GM23338 (cell line): ENCODE results near the gene HMGCL. TPM values are rescaled to one million over a fixed set of nuclear protein-coding genes. Genes with fewer than 3 reads are reported as not detected.

Source experiments
- ATAC-seq: fragments of 200-7000 bp; cut with Tn5 transposase; 3 replicates; pipeline ENCODE4 v1.9.1; 2020
- DNase-seq: peaks from one replicate; pipeline ENCODE4 v3.0.0-alpha.2; 2015; ENCODE audit warnings: low spot score
- H2AFZ ChIP-seq: fragments of 200-600 bp; sonication (generic); 2 replicates; pipeline ENCODE4 v1.8.0; 2016; ENCODE audit warnings: antibody characterized with exemption, mild to moderate bottlenecking, moderate library complexity
- H3F3A ChIP-seq: fragments of 200-600 bp; sonication (generic); replicated peaks from 2 replicates; pipeline ENCODE4 v1.8.0; 2017; ENCODE audit warnings: antibody characterized with exemption, mixed run types, low read depth
- H3K27ac ChIP-seq: fragments of 200-600 bp; sonication (generic); 2 replicates; pipeline ENCODE4 v1.6.1; 2016; ENCODE audit warnings: low read depth
- H3K27me3 ChIP-seq: fragments of 200-600 bp; sonication (generic); 2 replicates; pipeline ENCODE4 v1.8.0; 2016; ENCODE audit warnings: mild to moderate bottlenecking, mixed run types, moderate library complexity; ENCODE audit not compliant: insufficient read depth
- H3K36me3 ChIP-seq: fragments of 200-600 bp; sonication (generic); 2 replicates; pipeline ENCODE4 v1.8.0; 2016; ENCODE audit warnings: mild to moderate bottlenecking; ENCODE audit not compliant: insufficient read depth
- H3K4me1 ChIP-seq: fragments of 200-600 bp; sonication (generic); 2 replicates; pipeline ENCODE4 v1.8.0; 2016; ENCODE audit warnings: mild to moderate bottlenecking, moderate library complexity; ENCODE audit not compliant: insufficient read depth
- H3K4me2 ChIP-seq: fragments of 200-600 bp; sonication (generic); 2 replicates; pipeline ENCODE4 v1.7.1; 2017; ENCODE audit warnings: mixed run types
- H3K4me3 ChIP-seq: fragments of 200-600 bp; sonication (generic); 2 replicates; pipeline ENCODE4 v1.6.1; 2016; ENCODE audit warnings: mixed run types
- H3K79me2 ChIP-seq: fragments of 200-600 bp; sonication (generic); replicated peaks from 2 replicates; pipeline ENCODE4 v1.8.0; 2017; ENCODE audit warnings: mild to moderate bottlenecking; ENCODE audit not compliant: insufficient read depth
- H3K9me2 ChIP-seq: fragments of 200-600 bp; sonication (generic); 2 replicates; pipeline ENCODE4 v1.8.0; 2017; ENCODE audit not compliant: insufficient read depth
- H4K20me1 ChIP-seq: fragments of 200-600 bp; sonication (generic); replicated peaks from 2 replicates; pipeline ENCODE4 v1.8.0; 2017; ENCODE audit warnings: mild to moderate bottlenecking; ENCODE audit not compliant: insufficient read depth
- H3K27ac Mint-ChIP-seq: 2 replicates; pipeline ENCODE4 v1.8.0; 2020; ENCODE audit warnings: inconsistent platforms, mild to moderate bottlenecking, moderate library complexity, mixed read lengths
- H3K27me3 Mint-ChIP-seq: 3 replicates; pipeline ENCODE4 v1.8.0; 2022; ENCODE audit warnings: low read depth, mild to moderate bottlenecking, moderate library complexity, mixed read lengths, inconsistent platforms; ENCODE audit not compliant: insufficient read depth, poor library complexity
- H3K36me3 Mint-ChIP-seq: 3 replicates; pipeline ENCODE4 v1.8.0; 2021; ENCODE audit warnings: low read depth, mild to moderate bottlenecking, inconsistent platforms, moderate library complexity, mixed read lengths
- H3K4me1 Mint-ChIP-seq: 3 replicates; pipeline ENCODE4 v1.8.0; 2020; ENCODE audit warnings: mild to moderate bottlenecking, inconsistent platforms, mixed read lengths
- H3K4me3 Mint-ChIP-seq: 3 replicates; pipeline ENCODE4 v1.8.0; 2021; ENCODE audit warnings: moderate library complexity, mild to moderate bottlenecking, inconsistent platforms, mixed read lengths
- H3K9me3 Mint-ChIP-seq: 3 replicates; pipeline ENCODE4 v1.8.0; 2020; ENCODE audit warnings: moderate library complexity, mild to moderate bottlenecking, inconsistent platforms, mixed read lengths
- CREB1 ChIP-seq: fragments of 250-450 bp; sonication (Bioruptor Pico); IDR thresholded peaks from 2 replicates; pipeline ENCODE4 v1.5.0; 2020; ENCODE audit warnings: low read depth, mild to moderate bottlenecking, moderate library complexity
- NANOG ChIP-seq: IDR thresholded peaks from 2 replicates; pipeline ENCODE4 v1.6.1; 2016; ENCODE audit warnings: antibody characterized with exemption, borderline replicate concordance
- STAT1 ChIP-seq: IDR thresholded peaks from one replicate; pipeline ENCODE4 v1.6.1; 2016; ENCODE audit warnings: antibody characterized with exemption; ENCODE audit not compliant: unreplicated experiment
- polyA plus RNA-seq: library from polyadenylated mRNA; unstranded; fragments of >200 nt; fragmentation: Nextera tagmentation; extraction: Ambion mirVana; gene quantifications from 2 replicates; pipeline ENCODE4 v1.2.1, GENCODE V29; 2016
- total RNA-seq: library from RNA; depleted of rRNA; stranded (reverse); fragments of >200 nt; shearing (Covaris generic); gene quantifications from 2 replicates; pipeline ENCODE4 v1.2.3, GENCODE V29; 2014
- TF ChIP-seq, protein P1 (sequence below): IDR thresholded peaks from 2 replicates; pipeline ENCODE4 v1.6.1; 2016; ENCODE audit warnings: antibody characterized with exemption
- TF ChIP-seq, protein P2 (sequence below), 2 experiments: fragments of 200-600 bp in 1 of 2; sonication (generic) in 1 of 2; conservative IDR thresholded peaks; 2 replicates each; pipeline versions ENCODE4 v1.5.1 to v1.6.1; 2016 to 2017; ENCODE audit warnings: antibody characterized with exemption in 2 of 2, low read depth in 2 of 2, mild to moderate bottlenecking in 2 of 2, moderate library complexity in 1 of 2
- TF ChIP-seq, protein P3 (sequence below): IDR thresholded peaks from one replicate; pipeline ENCODE4 v1.6.1; 2018; ENCODE audit warnings: antibody characterized with exemption; ENCODE audit not compliant: unreplicated experiment
- TF ChIP-seq, protein P4 (sequence below): fragments of 250-450 bp; sonication (Bioruptor Pico); IDR thresholded peaks from 2 replicates; pipeline ENCODE4 v1.5.0; 2020; ENCODE audit warnings: mild to moderate bottlenecking, moderate library complexity

HMGCL gene
- total and polyA plus RNA-seq, 2 experiments from 2014 or later: 11.6 to 13.7 TPM

DNA sequence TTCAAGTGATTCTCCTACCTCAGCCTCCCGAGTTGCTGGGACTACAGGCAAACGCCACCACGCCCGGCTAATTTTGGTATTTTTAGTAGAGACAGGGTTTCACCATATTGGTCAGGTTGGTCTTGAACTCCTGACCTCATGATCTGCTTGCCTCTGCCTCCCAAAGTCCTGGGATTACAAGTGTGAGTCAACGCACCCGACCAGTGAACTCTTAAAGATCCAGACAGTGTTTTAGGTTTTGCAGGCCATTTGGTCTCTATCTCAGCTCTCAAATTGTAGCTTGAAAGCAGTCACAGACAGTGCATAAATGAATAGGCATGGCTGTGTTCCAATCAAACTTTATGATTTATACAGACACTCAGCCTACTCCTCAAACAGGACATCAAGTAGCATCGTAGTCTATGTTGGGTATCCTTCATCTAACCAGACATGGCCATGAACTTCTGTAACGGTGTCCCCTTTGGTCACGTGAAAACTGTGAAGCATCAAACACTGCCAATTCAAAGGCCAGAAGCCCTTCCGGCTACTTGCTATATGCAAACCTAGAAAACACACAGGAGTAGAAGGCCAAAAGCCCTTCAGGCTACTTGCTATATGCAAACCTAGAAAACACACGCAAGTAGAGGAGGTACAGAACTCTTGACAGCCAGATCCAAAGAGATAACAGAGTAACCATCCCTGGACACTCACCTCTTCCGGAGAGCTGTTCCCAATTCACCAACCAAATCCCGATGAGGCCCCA is 39.7 kb upstream of the HMGCL start (continued):
- TF ChIP-seq, protein P1, sequence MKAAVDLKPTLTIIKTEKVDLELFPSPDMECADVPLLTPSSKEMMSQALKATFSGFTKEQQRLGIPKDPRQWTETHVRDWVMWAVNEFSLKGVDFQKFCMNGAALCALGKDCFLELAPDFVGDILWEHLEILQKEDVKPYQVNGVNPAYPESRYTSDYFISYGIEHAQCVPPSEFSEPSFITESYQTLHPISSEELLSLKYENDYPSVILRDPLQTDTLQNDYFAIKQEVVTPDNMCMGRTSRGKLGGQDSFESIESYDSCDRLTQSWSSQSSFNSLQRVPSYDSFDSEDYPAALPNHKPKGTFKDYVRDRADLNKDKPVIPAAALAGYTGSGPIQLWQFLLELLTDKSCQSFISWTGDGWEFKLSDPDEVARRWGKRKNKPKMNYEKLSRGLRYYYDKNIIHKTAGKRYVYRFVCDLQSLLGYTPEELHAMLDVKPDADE: no peak
- TF ChIP-seq, protein P2, sequence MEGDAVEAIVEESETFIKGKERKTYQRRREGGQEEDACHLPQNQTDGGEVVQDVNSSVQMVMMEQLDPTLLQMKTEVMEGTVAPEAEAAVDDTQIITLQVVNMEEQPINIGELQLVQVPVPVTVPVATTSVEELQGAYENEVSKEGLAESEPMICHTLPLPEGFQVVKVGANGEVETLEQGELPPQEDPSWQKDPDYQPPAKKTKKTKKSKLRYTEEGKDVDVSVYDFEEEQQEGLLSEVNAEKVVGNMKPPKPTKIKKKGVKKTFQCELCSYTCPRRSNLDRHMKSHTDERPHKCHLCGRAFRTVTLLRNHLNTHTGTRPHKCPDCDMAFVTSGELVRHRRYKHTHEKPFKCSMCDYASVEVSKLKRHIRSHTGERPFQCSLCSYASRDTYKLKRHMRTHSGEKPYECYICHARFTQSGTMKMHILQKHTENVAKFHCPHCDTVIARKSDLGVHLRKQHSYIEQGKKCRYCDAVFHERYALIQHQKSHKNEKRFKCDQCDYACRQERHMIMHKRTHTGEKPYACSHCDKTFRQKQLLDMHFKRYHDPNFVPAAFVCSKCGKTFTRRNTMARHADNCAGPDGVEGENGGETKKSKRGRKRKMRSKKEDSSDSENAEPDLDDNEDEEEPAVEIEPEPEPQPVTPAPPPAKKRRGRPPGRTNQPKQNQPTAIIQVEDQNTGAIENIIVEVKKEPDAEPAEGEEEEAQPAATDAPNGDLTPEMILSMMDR (conservative IDR thresholded peaks at IDR 0.05; ENCODE audit: low read depth in 2 of 2): no peak
- TF ChIP-seq STAT1 (no peak), CREB1 (no peak)
- TF ChIP-seq, protein P3, sequence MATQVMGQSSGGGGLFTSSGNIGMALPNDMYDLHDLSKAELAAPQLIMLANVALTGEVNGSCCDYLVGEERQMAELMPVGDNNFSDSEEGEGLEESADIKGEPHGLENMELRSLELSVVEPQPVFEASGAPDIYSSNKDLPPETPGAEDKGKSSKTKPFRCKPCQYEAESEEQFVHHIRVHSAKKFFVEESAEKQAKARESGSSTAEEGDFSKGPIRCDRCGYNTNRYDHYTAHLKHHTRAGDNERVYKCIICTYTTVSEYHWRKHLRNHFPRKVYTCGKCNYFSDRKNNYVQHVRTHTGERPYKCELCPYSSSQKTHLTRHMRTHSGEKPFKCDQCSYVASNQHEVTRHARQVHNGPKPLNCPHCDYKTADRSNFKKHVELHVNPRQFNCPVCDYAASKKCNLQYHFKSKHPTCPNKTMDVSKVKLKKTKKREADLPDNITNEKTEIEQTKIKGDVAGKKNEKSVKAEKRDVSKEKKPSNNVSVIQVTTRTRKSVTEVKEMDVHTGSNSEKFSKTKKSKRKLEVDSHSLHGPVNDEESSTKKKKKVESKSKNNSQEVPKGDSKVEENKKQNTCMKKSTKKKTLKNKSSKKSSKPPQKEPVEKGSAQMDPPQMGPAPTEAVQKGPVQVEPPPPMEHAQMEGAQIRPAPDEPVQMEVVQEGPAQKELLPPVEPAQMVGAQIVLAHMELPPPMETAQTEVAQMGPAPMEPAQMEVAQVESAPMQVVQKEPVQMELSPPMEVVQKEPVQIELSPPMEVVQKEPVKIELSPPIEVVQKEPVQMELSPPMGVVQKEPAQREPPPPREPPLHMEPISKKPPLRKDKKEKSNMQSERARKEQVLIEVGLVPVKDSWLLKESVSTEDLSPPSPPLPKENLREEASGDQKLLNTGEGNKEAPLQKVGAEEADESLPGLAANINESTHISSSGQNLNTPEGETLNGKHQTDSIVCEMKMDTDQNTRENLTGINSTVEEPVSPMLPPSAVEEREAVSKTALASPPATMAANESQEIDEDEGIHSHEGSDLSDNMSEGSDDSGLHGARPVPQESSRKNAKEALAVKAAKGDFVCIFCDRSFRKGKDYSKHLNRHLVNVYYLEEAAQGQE: no peak

DNA sequence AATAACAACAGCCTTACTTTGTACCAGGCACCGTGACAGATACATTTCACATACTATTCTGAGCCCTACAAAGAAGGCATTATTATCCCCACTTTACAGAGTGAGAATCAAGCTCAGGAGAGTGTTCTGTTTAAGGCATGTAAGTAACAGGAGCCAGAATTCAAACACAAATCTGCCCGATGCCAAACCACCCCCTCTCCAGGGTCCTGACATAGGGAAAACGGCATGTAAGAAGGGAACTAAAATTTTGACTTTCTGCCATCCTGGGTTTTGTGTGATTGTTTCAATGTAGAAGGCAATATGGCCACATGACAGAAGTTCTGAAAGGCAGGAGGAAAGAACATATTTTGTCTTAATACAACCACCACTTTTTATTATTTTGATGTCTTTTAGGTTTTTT is 37.4 kb upstream of the HMGCL start:
- H3K27me3 Mint-ChIP-seq: peaks cover 18% of the 10 kb centered on the region
- Histone ChIP-seq H3K4me1 (peaks cover 3% of the 10 kb centered on the region; the same call in 1 of the 2 replicates), H3K79me2 (no peaks in the 10 kb centered on the region), H3K36me3 (no peaks in the 10 kb centered on the region), H2AFZ (no peak overlapping the region), H3K9me2 (no peaks in the 10 kb centered on the region), H3K4me2 (no peak overlapping the region), H3K27me3 (peaks cover 17% of the 10 kb centered on the region), H3K27ac (no peak overlapping the region), H4K20me1 (no peaks in the 10 kb centered on the region), H3F3A (no peaks in the 10 kb centered on the region), H3K4me3 (no peak overlapping the region)
- H3K27ac Mint-ChIP-seq: no peak overlapping the region
- no peaks in the 10 kb centered on the region for H3K36me3 Mint-ChIP-seq
- no peaks in the 10 kb centered on the region for H3K9me3 Mint-ChIP-seq
- DNase-seq (no peak), ATAC-seq (no peak)
- H3K4me1 Mint-ChIP-seq: no peaks in the 10 kb centered on the region
- H3K4me3 Mint-ChIP-seq: no peak overlapping the region
- TF ChIP-seq, protein P3: no peak
- TF ChIP-seq, protein P4, sequence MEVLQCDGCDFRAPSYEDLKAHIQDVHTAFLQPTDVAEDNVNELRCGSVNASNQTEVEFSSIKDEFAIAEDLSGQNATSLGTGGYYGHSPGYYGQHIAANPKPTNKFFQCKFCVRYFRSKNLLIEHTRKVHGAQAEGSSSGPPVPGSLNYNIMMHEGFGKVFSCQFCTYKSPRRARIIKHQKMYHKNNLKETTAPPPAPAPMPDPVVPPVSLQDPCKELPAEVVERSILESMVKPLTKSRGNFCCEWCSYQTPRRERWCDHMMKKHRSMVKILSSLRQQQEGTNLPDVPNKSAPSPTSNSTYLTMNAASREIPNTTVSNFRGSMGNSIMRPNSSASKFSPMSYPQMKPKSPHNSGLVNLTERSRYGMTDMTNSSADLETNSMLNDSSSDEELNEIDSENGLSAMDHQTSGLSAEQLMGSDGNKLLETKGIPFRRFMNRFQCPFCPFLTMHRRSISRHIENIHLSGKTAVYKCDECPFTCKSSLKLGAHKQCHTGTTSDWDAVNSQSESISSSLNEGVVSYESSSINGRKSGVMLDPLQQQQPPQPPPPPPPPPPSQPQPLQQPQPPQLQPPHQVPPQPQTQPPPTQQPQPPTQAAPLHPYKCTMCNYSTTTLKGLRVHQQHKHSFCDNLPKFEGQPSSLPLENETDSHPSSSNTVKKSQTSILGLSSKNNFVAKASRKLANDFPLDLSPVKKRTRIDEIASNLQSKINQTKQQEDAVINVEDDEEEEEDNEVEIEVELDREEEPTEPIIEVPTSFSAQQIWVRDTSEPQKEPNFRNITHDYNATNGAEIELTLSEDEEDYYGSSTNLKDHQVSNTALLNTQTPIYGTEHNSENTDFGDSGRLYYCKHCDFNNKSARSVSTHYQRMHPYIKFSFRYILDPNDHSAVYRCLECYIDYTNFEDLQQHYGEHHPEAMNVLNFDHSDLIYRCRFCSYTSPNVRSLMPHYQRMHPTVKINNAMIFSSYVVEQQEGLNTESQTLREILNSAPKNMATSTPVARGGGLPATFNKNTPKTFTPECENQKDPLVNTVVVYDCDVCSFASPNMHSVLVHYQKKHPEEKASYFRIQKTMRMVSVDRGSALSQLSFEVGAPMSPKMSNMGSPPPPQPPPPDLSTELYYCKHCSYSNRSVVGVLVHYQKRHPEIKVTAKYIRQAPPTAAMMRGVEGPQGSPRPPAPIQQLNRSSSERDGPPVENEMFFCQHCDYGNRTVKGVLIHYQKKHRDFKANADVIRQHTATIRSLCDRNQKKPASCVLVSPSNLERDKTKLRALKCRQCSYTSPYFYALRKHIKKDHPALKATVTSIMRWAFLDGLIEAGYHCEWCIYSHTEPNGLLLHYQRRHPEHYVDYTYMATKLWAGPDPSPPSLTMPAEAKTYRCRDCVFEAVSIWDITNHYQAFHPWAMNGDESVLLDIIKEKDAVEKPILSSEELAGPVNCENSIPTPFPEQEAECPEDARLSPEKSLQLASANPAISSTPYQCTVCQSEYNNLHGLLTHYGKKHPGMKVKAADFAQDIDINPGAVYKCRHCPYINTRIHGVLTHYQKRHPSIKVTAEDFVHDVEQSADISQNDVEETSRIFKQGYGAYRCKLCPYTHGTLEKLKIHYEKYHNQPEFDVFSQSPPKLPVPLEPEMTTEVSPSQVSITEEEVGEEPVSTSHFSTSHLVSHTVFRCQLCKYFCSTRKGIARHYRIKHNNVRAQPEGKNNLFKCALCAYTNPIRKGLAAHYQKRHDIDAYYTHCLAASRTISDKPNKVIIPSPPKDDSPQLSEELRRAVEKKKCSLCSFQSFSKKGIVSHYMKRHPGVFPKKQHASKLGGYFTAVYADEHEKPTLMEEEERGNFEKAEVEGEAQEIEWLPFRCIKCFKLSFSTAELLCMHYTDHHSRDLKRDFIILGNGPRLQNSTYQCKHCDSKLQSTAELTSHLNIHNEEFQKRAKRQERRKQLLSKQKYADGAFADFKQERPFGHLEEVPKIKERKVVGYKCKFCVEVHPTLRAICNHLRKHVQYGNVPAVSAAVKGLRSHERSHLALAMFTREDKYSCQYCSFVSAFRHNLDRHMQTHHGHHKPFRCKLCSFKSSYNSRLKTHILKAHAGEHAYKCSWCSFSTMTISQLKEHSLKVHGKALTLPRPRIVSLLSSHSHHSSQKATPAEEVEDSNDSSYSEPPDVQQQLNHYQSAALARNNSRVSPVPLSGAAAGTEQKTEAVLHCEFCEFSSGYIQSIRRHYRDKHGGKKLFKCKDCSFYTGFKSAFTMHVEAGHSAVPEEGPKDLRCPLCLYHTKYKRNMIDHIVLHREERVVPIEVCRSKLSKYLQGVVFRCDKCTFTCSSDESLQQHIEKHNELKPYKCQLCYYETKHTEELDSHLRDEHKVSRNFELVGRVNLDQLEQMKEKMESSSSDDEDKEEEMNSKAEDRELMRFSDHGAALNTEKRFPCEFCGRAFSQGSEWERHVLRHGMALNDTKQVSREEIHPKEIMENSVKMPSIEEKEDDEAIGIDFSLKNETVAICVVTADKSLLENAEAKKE: no peak
- no peak for TF ChIP-seq NANOG
